ENCODE measurements around the gene TFEB. TPM values are rescaled to one million over a fixed set of nuclear protein-coding genes. Genes with fewer than 3 reads are reported as not detected.

Gene TFEB
- total RNA-seq, 1 donor from 2014 or later = 6.2 TPM

DNA sequence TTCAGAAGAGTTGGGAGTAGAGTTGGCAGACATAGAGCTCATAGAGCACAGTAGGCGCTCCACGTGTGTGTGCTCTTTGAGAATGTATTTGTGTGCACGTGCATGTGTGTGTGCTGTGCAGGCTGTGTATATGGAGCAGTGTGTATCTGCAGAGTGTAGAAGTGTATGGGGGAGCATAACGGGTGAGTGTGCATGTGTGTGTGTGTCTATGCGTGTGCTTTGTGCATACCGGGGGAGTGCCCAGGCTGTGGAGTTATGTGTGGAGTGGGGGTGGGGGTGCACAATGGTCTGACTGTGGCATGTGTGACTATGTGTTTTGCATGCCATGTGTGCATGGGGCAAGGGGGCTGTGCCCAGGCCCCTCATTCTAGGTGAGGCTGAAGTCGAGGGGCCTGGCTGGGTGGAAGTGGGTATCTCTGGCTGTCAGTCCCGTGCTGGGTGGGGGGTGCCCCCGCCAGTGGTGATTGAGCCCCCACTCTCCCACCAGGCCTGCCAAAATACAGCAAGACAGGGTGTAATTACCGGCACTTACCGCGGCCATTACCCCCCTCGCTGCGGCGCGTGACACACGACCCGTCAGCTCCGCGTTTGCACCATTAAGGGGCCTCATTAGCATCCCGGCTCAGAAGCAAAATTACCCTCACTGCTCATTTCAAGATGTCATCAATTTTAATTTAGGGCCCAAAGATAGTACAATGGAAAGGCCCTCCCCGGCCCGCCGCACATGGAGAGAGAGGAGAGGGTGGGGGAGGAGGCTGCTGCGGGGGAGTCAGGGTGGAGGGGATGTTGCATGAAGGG lies 58.1 kb downstream of the TFEB start:
- TF ChIP-seq, protein P1, sequence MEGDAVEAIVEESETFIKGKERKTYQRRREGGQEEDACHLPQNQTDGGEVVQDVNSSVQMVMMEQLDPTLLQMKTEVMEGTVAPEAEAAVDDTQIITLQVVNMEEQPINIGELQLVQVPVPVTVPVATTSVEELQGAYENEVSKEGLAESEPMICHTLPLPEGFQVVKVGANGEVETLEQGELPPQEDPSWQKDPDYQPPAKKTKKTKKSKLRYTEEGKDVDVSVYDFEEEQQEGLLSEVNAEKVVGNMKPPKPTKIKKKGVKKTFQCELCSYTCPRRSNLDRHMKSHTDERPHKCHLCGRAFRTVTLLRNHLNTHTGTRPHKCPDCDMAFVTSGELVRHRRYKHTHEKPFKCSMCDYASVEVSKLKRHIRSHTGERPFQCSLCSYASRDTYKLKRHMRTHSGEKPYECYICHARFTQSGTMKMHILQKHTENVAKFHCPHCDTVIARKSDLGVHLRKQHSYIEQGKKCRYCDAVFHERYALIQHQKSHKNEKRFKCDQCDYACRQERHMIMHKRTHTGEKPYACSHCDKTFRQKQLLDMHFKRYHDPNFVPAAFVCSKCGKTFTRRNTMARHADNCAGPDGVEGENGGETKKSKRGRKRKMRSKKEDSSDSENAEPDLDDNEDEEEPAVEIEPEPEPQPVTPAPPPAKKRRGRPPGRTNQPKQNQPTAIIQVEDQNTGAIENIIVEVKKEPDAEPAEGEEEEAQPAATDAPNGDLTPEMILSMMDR (conservative IDR thresholded peaks at IDR 0.05) = no peak
- Mint-ChIP-seq H3K27me3 (peaks cover 15% of the 10 kb centered on the region), H3K4me3 (peak overlapping the region; percentile 17), H3K9me3 (no peaks in the 10 kb centered on the region), H3K36me3 (no peaks in the 10 kb centered on the region), H3K27ac (peak overlapping the region; percentile 21), H3K4me1 (ENCODE audit: unreplicated experiment) (peaks cover 53% of the 10 kb centered on the region)
- DNase-seq (ENCODE audit: extremely low spot score, unreplicated experiment) = no peak

DNA sequence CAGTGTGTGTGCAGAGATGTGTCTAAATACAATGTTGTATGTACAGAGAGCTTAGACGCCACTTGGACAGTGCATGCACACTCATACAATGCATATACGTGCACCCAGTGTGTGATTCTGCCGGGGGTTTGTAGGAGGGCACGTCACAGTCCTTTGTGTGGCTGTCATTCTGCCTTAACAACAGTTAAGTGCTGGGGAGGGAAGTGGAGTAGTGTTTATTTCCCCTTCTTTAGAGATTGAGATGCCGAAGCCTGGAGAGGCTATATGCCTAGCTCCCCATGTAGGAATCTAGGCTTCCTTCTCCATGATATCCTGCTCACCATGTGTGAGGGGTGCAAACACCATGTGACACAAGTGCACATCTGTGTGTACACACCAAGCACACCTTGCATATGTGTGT lies 59.0 kb downstream of the TFEB start:
- H3K4me1 Mint-ChIP-seq (ENCODE audit: unreplicated experiment) = peaks cover 53% of the 10 kb centered on the region
- no peaks in the 10 kb centered on the region for H3K36me3 Mint-ChIP-seq
- H3K27me3 Mint-ChIP-seq = peaks cover 19% of the 10 kb centered on the region
- TF ChIP-seq, protein P1 (conservative IDR thresholded peaks at IDR 0.05) = no peak
- H3K27ac Mint-ChIP-seq = no peak overlapping the region
- DNase-seq (ENCODE audit: extremely low spot score, unreplicated experiment) = no peak
- H3K9me3 Mint-ChIP-seq = no peaks in the 10 kb centered on the region
- H3K4me3 Mint-ChIP-seq = no peak overlapping the region

DNA sequence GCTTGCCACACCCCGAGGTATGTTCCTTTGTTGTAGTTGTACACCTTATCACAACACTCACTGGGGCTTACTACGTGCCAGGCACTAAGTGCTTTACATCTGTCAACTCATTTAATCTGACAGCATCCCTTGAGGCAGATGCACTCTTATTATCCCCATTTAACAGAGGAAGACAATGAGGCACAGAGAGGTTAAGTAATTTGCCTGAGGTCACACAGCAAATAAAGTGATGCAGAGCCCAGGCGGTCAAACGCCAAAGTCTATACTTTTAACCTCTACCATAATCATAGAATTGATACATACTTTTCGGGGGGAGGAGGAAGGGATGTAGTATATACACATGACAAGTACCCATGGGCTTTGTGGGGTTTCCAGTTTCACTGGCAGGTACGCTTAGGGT lies 59.4 kb downstream of the TFEB start:
- Mint-ChIP-seq H3K27ac (no peak overlapping the region), H3K9me3 (no peaks in the 10 kb centered on the region), H3K27me3 (peaks cover 19% of the 10 kb centered on the region), H3K4me1 (ENCODE audit: unreplicated experiment) (peaks cover 53% of the 10 kb centered on the region), H3K4me3 (no peak overlapping the region), H3K36me3 (no peaks in the 10 kb centered on the region)
- no peak for DNase-seq (ENCODE audit: extremely low spot score, unreplicated experiment)
- TF ChIP-seq, protein P1 (conservative IDR thresholded peaks at IDR 0.05) = no peak

- Mint-ChIP-seq H3K4me3 (no peak overlapping the region), H3K4me1 (ENCODE audit: unreplicated experiment) (peaks cover 46% of the 10 kb centered on the region), H3K27me3 (peaks cover 25% of the 10 kb centered on the region), H3K27ac (no peak overlapping the region), H3K9me3 (no peaks in the 10 kb centered on the region), H3K36me3 (no peaks in the 10 kb centered on the region)
- no peak for DNase-seq (ENCODE audit: extremely low spot score, unreplicated experiment)
- TF ChIP-seq, protein P1 (conservative IDR thresholded peaks at IDR 0.05) = no peak
Measured at GRCh38 chr6:41675176-41675775, 60.1 kb downstream of the TFEB start.

DNA sequence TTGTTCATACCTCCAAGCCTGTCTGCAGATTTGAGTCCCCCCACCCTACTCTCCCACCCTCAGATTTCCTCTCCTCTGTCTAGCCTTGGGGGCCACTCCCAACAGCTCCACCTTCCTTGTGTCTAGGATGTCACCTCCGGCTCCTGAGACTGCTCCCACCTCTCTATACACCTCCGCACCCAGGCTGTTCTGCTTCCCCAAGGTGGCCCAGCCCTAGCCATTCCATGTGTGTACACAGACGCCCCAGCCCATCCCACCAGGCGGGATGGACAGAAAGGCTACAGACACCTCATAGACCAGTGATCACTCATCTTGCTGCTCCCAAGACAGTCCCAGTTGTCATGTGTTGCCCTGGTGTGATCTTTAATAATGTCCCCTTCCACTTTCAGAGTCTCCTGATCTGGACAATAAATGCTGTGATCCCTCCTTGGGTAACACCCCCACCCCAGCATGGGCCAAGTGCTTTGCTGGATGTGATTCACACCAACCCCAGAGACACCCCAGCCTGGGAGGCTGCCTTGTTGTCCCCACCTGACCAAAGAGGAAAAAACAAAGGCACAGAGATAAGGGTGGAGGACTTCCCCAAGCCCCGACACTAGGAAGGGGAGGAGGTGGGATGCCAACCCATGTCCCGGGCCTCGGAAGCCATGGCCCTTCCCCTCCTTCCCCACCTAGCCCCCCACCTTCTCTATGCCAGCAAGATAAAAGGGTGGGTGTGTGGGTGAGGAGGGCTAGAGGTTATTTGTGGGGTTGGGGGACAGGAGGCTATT lies 61.0 kb downstream of the TFEB start:
- no peak overlapping the region for H3K4me3 Mint-ChIP-seq
- H3K4me1 Mint-ChIP-seq (ENCODE audit: unreplicated experiment) = peaks cover 41% of the 10 kb centered on the region
- TF ChIP-seq, protein P1 (conservative IDR thresholded peaks at IDR 0.05) = no peak
- peaks cover 25% of the 10 kb centered on the region for H3K27me3 Mint-ChIP-seq
- peak overlapping the region; percentile 9 for H3K27ac Mint-ChIP-seq
- no peaks in the 10 kb centered on the region for H3K9me3 Mint-ChIP-seq
- no peak for DNase-seq (ENCODE audit: extremely low spot score, unreplicated experiment)
- H3K36me3 Mint-ChIP-seq = no peaks in the 10 kb centered on the region

Measured in type B pancreatic cell (in vitro differentiated cells).